Testis (tissue), 3 donors: ENCODE data around the gene MPRIP. TPM values are rescaled to one million over a fixed set of nuclear protein-coding genes. Genes with fewer than 3 reads are reported as not detected.
"Not testable (repeated sequence)": the region's sequence is repeated elsewhere in the genome, so short reads cannot be mapped to it uniquely, and the experiment has no call there.

Experiments used
- DNase-seq: peaks from one replicate; pipeline ENCODE4 v3.0.0-alpha.2; 2019
- H3K27ac ChIP-seq, 2 donors: fragments of 200-600 bp; sonication (generic); one replicate each; pipeline ENCODE4 v1.5.1; 2019
- H3K27me3 ChIP-seq: fragments of 200-600 bp; sonication (generic); one replicate; pipeline ENCODE4 v1.5.1; 2019
- H3K36me3 ChIP-seq: fragments of 200-600 bp; sonication (generic); one replicate; pipeline ENCODE4 v1.5.1; 2017; ENCODE audit warnings: low read depth; ENCODE audit errors: missing control alignments
- H3K4me1 ChIP-seq: fragments of 200-600 bp; sonication (generic); one replicate; pipeline ENCODE4 v1.5.1; 2019
- H3K4me3 ChIP-seq, 2 donors: fragments of 200-600 bp; sonication (generic); one replicate each; pipeline ENCODE4 v1.5.1; 2017 to 2019
- H3K9me3 ChIP-seq: fragments of 200-600 bp; sonication (generic); one replicate; pipeline ENCODE4 v1.5.1; 2017
- CTCF ChIP-seq, 3 experiments: fragments of 450-650 bp in 2 of 3; fragments of 200-600 bp in 1 of 3; sonication (generic) in 1 of 3; IDR thresholded peaks; one replicate each; pipeline ENCODE4 v1.5.1; 2016 to 2019; ENCODE audit warnings: antibody characterized with exemption in 3 of 3, mild to moderate bottlenecking in 2 of 3, moderate library complexity in 1 of 3
- POLR2A ChIP-seq: fragments of 450-650 bp; IDR thresholded peaks from one replicate; pipeline ENCODE4 v1.6.1; 2017; ENCODE audit warnings: antibody characterized with exemption, mild to moderate bottlenecking, moderate library complexity
- WGBS, 2 donors: methylation state at CpG; one replicate each; pipeline ENCODE4 v1.1.5; 2018; 5-methylcytosine and 5-hydroxymethylcytosine counted together
- intact Hi-C: fragments of 100-400 bp; cut with DNase I; formaldehyde crosslinking; loops from one replicate; pipeline ENCODE4 v1.15.1; 2023; ENCODE audit warnings: low total_unique reads
- polyA plus RNA-seq: library from polyadenylated mRNA; stranded (reverse); fragments of 350-450 nt; fragmentation: Illumina TruSeq; extraction: RNeasy Lipid Tissue Mini Kit (QIAGEN cat#74804); gene quantifications from one replicate; pipeline ENCODE4 v1.2.3, GENCODE V29; 2014; ENCODE audit warnings: low read depth, low replicate concordance; ENCODE audit not compliant: insufficient read depth
- total RNA-seq, 2 donors: library from RNA; depleted of rRNA; stranded (reverse); fragments of >200 nt; gene quantifications; one replicate each; pipeline ENCODE4 v1.2.3, GENCODE V29; 2016

MPRIP gene
- total and polyA plus RNA-seq, 3 donors from 2014 or later = 191 to 337 (median 304) TPM

DNA sequence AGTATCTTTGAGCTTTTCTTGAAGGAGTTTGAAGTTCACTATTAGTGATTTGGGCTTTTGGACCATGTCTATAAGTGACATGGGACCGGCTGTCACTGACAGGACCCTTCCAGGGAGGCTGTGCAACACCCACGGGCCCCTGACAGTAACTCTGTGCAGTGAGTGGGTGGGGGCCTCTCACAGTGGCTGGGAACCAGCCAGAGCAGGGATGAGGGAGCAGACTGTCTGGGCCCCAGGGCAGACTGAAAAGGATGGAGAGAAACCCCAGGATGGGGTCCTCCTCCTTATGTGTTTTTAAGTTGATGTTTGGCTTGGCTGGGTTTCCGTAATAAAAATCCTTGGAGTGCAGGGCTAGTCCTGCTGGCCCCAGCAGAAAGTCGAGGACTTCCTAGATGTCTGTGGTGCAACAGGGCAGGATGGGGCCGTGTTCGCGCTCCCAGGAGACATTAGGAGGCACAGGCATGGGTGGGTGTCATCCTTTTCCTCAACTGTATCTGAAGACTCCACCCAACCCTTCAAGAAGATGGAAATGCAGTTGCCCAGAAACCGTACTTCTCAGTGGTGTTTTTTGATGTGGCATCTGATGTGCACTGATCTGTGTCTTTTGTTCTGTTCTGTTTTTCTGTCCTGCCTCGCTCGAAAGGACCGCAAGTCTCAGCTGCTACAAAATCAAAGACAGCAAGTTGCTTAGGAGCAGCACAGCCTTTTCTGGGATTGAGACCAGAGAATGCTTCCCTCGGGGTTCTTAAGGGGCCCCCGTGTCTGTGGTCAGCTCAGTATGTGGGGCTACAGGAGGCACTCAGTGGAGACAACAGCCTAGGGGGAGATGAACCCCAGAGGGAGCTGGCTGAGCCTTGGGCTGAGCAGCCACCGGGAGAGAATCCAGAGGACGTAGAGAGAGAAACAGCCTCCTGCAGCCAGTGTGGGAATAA, 139.7 kb downstream of the MPRIP start:
- intact Hi-C loops = no loop called here
- H3K9me3 ChIP-seq = no peaks in the 10 kb centered on the region
- WGBS, 2 donors = 66 to 68% methylated on average over 12 to 15 of the region's 15 CpGs
- no peak overlapping the region for H3K4me3 ChIP-seq
- no peak for DNase-seq
- no peak overlapping the region for H3K27ac ChIP-seq
- no peaks in the 10 kb centered on the region for H3K36me3 ChIP-seq
- no peak for TF ChIP-seq POLR2A
- TF ChIP-seq CTCF (IDR thresholded peaks at IDR 0.05) = no peak
- H3K4me1 ChIP-seq = peaks cover 15% of the 10 kb centered on the region
- no peaks in the 10 kb centered on the region for H3K27me3 ChIP-seq

DNA sequence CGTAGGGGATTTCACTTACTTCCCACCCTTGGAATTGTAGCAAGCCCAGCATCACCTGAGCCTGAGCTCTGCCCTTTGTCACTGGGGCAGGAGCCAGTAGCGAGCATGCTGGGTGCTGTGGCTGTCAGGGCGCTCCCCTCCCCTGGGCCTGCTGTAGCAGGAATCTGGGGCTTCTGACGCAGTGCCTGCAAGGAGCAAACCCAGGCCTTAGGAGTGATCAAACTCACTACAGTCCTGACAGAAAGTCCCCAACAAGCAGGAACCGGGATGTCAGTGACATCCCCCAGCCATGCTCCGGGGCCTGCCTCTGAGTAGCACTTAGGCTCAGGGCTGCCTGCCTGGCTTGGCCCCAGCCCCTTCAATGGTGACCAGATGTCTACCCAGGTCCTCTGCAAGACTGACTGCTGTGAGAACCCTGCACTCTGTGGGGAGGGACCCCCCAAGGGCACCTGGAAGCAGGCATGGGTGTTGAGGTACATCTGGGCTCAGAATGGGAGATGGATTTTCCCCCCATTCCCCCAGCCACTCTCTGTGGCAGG, 140.4 kb downstream of the MPRIP start:
- DNase-seq = no peak
- H3K4me3 ChIP-seq = no peak overlapping the region
- no peaks in the 10 kb centered on the region for H3K36me3 ChIP-seq
- 80 to 82% methylated on average over 4 to 6 of the region's 6 CpGs for WGBS, 2 donors
- intact Hi-C loops = no loop called here
- no peaks in the 10 kb centered on the region for H3K27me3 ChIP-seq
- TF ChIP-seq POLR2A = no peak
- H3K27ac ChIP-seq = no peak overlapping the region
- peaks cover 20% of the 10 kb centered on the region for H3K4me1 ChIP-seq
- no peaks in the 10 kb centered on the region for H3K9me3 ChIP-seq

DNA sequence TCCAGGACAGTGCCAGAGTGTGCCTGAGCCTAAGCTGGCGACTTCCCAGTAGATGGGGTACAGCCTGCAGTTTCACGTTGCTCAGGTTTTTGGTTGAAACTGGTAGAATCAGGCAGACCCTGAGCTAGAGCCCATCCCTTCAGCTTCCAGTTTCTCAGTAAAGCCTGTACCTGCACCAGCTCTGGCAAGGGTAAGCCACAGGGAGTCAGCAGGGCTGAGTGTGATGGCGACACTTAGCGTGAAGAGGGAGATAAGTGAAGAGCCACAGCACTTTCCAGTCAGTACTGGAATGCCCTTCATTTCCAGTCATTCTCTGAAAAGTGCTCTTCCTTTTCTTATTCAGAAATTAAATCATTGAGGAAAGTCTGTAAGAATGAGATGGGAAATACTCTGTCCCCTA, 141.5 kb downstream of the MPRIP start:
- H3K27ac ChIP-seq = no peak overlapping the region
- 92 to 97% methylated on average over 4 of the region's 4 CpGs for WGBS, 2 donors
- no peaks in the 10 kb centered on the region for H3K36me3 ChIP-seq
- H3K4me3 ChIP-seq = no peak overlapping the region
- DNase-seq = no peak
- TF ChIP-seq CTCF (IDR thresholded peaks at IDR 0.05) (no peak), POLR2A (no peak)
- peaks cover 20% of the 10 kb centered on the region for H3K4me1 ChIP-seq
- H3K27me3 ChIP-seq = no peaks in the 10 kb centered on the region
- H3K9me3 ChIP-seq = no peaks in the 10 kb centered on the region
- intact Hi-C loops = no loop called here

GRCh38 chr17:17184985-17185757, 142.9 kb downstream of the MPRIP start:
- H3K4me3 ChIP-seq, DNase-seq, H3K9me3 ChIP-seq, H3K36me3 ChIP-seq, intact Hi-C loops, H3K27ac ChIP-seq, H3K27me3 ChIP-seq: not testable (repeated sequence)
- WGBS, 2 donors = 81 to 86% methylated on average over 13 of the region's 13 CpGs
- H3K4me1 ChIP-seq = peaks cover 24% of the 10 kb centered on the region

- TF ChIP-seq CTCF (IDR thresholded peaks at IDR 0.05) (no peak), POLR2A (no peak)
- Histone ChIP-seq H3K27ac (no peak overlapping the region), H3K4me3 (no peak overlapping the region), H3K4me1 (peaks cover 31% of the 10 kb centered on the region), H3K9me3 (no peaks in the 10 kb centered on the region), H3K36me3 (no peaks in the 10 kb centered on the region), H3K27me3 (no peaks in the 10 kb centered on the region)
- DNase-seq = no peak
- 74 to 78% methylated on average over 3 of the region's 3 CpGs for WGBS, 2 donors
- intact Hi-C loops = no loop called here
Observed at GRCh38 chr17:17186051-17186450, 143.8 kb downstream of the MPRIP start.
